Pancreas (tissue), 10 donors: ENCODE results near the gene COX6B2. TPM values are rescaled to one million over a fixed set of nuclear protein-coding genes. Genes with fewer than 3 reads are reported as not detected.
A peak's percentile ranks its signal among the peaks of the same experiment; 100 is the strongest.

ENCODE experiments used
- ATAC-seq, 4 donors: fragments of 200-7000 bp; cut with Tn5 transposase; one replicate each; pipeline versions ENCODE4 v1.8.0 to v1.9.1; 2020; ENCODE audit warnings: mild to moderate bottlenecking in 4 of 4, moderate library complexity in 4 of 4
- DNase-seq, 6 donors: peaks; one replicate each; pipeline ENCODE4 v3.0.0-alpha.2; 2020
- FAIRE-seq: peaks from 2 replicates; lab custom pipeline; 2012; peaks lifted over from hg19 to GRCh38; lab: Jason Lieb, UNC
- H3K27ac ChIP-seq, 4 donors: fragments of 200-600 bp; sonication (generic); 1 replicate in 3 of 4; 2 replicates in 1 of 4; pipeline versions ENCODE4 v1.5.0 to v1.8.0; 2020
- H3K27me3 ChIP-seq, 4 donors: fragments of 200-600 bp; one replicate each; pipeline ENCODE4 v1.8.0; 2021
- H3K36me3 ChIP-seq, 3 donors: fragments of 200-600 bp; sonication (generic) in 1 of 3; one replicate each; pipeline versions ENCODE4 v1.5.0 to v1.8.0; 2020 to 2021
- H3K4me1 ChIP-seq, 3 donors: fragments of 200-600 bp; one replicate each; pipeline ENCODE4 v1.8.0; 2021
- H3K4me3 ChIP-seq, 4 donors: fragments of 200-600 bp; sonication (generic) in 2 of 4; one replicate each; pipeline versions ENCODE4 v1.5.0 to v1.8.0; 2020 to 2021
- H3K9me3 ChIP-seq, 4 donors: fragments of 200-600 bp; one replicate each; pipeline ENCODE4 v1.8.0; 2021
- CTCF ChIP-seq, 4 donors: fragments of 200-600 bp; sonication (generic) in 3 of 4; IDR thresholded peaks; one replicate each; pipeline versions ENCODE4 v1.5.0 to v1.8.0; 2021; ENCODE audit warnings: antibody characterized with exemption in 4 of 4
- WGBS, 2 donors: extraction: QIAGEN DNeasy Blood & Tissue Kit; methylation state at CpG; one replicate each; pipeline ENCODE4 v1.1.7; 2013; 5-methylcytosine and 5-hydroxymethylcytosine counted together
- intact Hi-C, 3 donors: fragments of 100-400 bp; cut with DNase I; formaldehyde crosslinking; loops; one replicate each; pipeline versions ENCODE4 v1.11.1 to v1.14.2; 2022
- polyA plus RNA-seq, 2 donors: library from polyadenylated mRNA; stranded (reverse); fragments of 200-250 nt; gene quantifications; one replicate each; pipeline ENCODE4 v1.2.3, GENCODE V29; 2013
- total RNA-seq, 6 donors: library from RNA; stranded (reverse); fragmentation: NEBNext Ultra II Directional in 4 of 6; extraction: Animal tissue kit (Norgen Biotek cat#: 25700) in 4 of 6; gene quantifications; one replicate each; pipeline versions ENCODE4 v1.2.1 to v1.2.4, GENCODE V29; 2021 to 2023
- donor health status: healthy with polysubstance abuse.
- donor health status: DM: no; HTN: no; CAD: no; lungs with moderate emphysema.
- donor health status: DM: no; HTN: no; CAD: no.
- donor health status: control.
- donor health status: control.
- donor health status: Bipolar disorder and iron deficiency.
- donor health status: DM: yes; HTN: yes; CAD: no.
- donor health status: DM: no; HTN: no; CAD: no.
- donor health status: DM: no; HTN: no; CAD: no.
- donor health status: DM: yes; HTN: yes; CAD: no.

Gene COX6B2
- total and polyA plus RNA-seq, 8 donors = 0.28 to 0.62 (median 0.42) TPM; not detected in 5

GRCh38 chr19:55384920-55385723 lies 30.6 kb upstream of the COX6B2 start:
- intact Hi-C loops = loop anchor here in 1 of 3 donors (10.0 kb wide), 1 partner anchor 90 kb away; no protein-coding TSS in a partner anchor
- peak overlapping the region; percentile 74 to 97 (median 90) for H3K27ac ChIP-seq
- H3K36me3 ChIP-seq = peaks cover 0 to 18% (median 11%) of the 10 kb centered on the region in 3 donors
- peak; percentile 85 to 92 (median 86) for ATAC-seq
- FAIRE-seq = peak; percentile 34
- H3K4me1 ChIP-seq = peaks cover 10 to 28% (median 17%) of the 10 kb centered on the region in 3 donors
- H3K27me3 ChIP-seq = no peaks in the 10 kb centered on the region
- WGBS, 2 donors = 3 to 4% methylated on average over 34 of the region's 34 CpGs
- H3K9me3 ChIP-seq = no peaks in the 10 kb centered on the region
- TF ChIP-seq CTCF (IDR thresholded peaks at IDR 0.05) = no peak
- DNase-seq = peak; percentile 92 to 98 (median 96)
- H3K4me3 ChIP-seq = peak overlapping the region; percentile 5 to 92 (median 54)

GRCh38 chr19:55384131-55384919 lies 29.8 kb upstream of the COX6B2 start, which contains the start of gene TMEM238:
TSS of gene TMEM238 (minus strand) at chr19:55384292. CDS start at chr19:55384259, 33 bp downstream.
- WGBS, 2 donors = 10 to 19% methylated on average over 43 to 72 of the region's 72 CpGs
- intact Hi-C loops = loop anchor here in 1 of 3 donors (10.0 kb wide), 1 partner anchor 90 kb away; no protein-coding TSS in a partner anchor
- Histone ChIP-seq H3K4me3 (peak within 1 kb of the TSS; percentile 28 to 92 (median 54)), H3K9me3 (no peaks in the 10 kb centered on the region), H3K27me3 (no peaks in the 10 kb centered on the region), H3K4me1 (peaks cover 10 to 28% (median 17%) of the 10 kb centered on the region in 3 donors), H3K27ac (peak within 1 kb of the TSS; percentile 74 to 97 (median 90)), H3K36me3 (peaks cover 0 to 12% (median 11%) of the 10 kb centered on the region in 3 donors)
- FAIRE-seq (no peak), DNase-seq (peak; percentile 70 to 92 (median 80)), ATAC-seq (peak; percentile 31 to 53 (median 42))
- TF ChIP-seq CTCF (IDR thresholded peaks at IDR 0.05) = no peak

- TF ChIP-seq CTCF (IDR thresholded peaks at IDR 0.05) = no peak
- Histone ChIP-seq H3K27ac (peak overlapping the region; percentile 74 to 97 (median 90)), H3K9me3 (no peaks in the 10 kb centered on the region), H3K4me1 (peaks cover 10 to 28% (median 15%) of the 10 kb centered on the region in 3 donors), H3K27me3 (no peaks in the 10 kb centered on the region), H3K4me3 (peak overlapping the region; percentile 28 to 92 (median 54)), H3K36me3 (peaks cover 0 to 10% (median 9%) of the 10 kb centered on the region in 3 donors)
- WGBS, 2 donors = 4% methylated on average over 85 to 88 of the region's 88 CpGs
- peak in 5 of 6 donors; percentile 46 to 88 (median 71) for DNase-seq
- peak in 2 of 4 donors; percentile 2 to 22 for ATAC-seq
- no peak for FAIRE-seq
- intact Hi-C loops = loop anchor here in 1 of 3 donors (10.0 kb wide), 1 partner anchor 89 kb away; no protein-coding TSS in a partner anchor
Measured at GRCh38 chr19:55383279-55384130, 29.0 kb upstream of the COX6B2 start.

- intact Hi-C loops = loop anchor here in 1 of 3 donors (10.0 kb wide), 1 partner anchor 88 kb away; no protein-coding TSS in a partner anchor
- 91 to 94% methylated on average over 3 of the region's 3 CpGs for WGBS, 2 donors
- no peak overlapping the region for H3K4me3 ChIP-seq
- peaks cover 6 to 19% (median 7%) of the 10 kb centered on the region in 3 donors for H3K4me1 ChIP-seq
- no peaks in the 10 kb centered on the region for H3K27me3 ChIP-seq
- no peak for TF ChIP-seq CTCF (IDR thresholded peaks at IDR 0.05)
- FAIRE-seq (no peak), ATAC-seq (no peak), DNase-seq (no peak)
- peaks cover 0 to 2% (median under 1%) of the 10 kb centered on the region in 3 donors for H3K36me3 ChIP-seq
- H3K27ac ChIP-seq = no peak overlapping the region
- no peaks in the 10 kb centered on the region for H3K9me3 ChIP-seq
Measured at GRCh38 chr19:55382522-55383054, 28.1 kb upstream of the COX6B2 start.
